GM21619 (cell line): ENCODE measurements around the gene PXMP4.

Experiments
- ATAC-seq: cut with Tn5 transposase; IDR thresholded peaks from one replicate; pipeline ENCODE4 v1.9.1; 2021; ENCODE audit not compliant: unreplicated experiment

Gene PXMP4

DNA sequence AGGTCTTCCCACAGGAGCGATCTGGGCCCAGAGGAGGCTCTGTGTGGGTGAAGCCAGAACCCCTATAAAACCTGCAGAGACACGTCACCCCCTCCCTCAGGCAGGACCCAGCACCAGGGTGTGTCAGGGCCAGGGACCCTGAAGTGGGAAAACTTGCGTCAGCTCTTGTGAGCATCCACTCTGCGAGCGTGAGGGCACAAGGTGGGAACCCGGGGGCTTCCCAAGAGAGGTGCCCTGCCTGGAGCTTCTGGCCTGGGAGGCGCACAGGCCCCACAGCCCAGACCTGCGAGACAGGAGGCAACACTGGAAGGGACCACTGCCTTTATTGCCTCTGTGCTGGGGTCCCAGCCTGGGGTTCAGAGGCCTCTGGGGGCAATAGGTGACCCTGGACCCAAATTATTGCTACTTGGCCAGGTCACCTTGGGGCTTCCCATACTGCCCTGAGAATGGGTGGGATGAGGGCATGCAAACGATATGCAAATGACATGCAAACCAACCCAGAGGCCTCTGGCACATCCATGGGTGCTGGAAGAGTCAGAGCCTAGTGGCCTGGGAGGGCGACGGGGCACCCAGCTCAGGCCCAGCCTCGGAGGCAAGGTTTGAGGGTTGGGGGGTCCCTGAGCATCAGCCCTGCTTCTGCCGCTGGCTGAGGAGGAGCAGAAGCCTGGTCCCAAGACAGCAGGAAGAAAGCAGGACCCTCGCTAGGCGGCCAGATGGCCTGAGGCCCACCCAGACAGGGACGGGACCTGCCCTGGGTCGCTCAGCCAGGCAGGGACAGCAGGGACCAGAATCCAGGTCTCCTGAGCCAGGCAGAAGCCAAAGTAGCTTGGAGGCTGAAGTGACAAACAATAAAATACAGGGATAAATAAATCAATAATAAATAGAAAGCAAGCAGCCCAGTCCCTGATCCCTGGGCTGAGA is 63.1 kb downstream of the PXMP4 start:
- no peak for ATAC-seq

DNA sequence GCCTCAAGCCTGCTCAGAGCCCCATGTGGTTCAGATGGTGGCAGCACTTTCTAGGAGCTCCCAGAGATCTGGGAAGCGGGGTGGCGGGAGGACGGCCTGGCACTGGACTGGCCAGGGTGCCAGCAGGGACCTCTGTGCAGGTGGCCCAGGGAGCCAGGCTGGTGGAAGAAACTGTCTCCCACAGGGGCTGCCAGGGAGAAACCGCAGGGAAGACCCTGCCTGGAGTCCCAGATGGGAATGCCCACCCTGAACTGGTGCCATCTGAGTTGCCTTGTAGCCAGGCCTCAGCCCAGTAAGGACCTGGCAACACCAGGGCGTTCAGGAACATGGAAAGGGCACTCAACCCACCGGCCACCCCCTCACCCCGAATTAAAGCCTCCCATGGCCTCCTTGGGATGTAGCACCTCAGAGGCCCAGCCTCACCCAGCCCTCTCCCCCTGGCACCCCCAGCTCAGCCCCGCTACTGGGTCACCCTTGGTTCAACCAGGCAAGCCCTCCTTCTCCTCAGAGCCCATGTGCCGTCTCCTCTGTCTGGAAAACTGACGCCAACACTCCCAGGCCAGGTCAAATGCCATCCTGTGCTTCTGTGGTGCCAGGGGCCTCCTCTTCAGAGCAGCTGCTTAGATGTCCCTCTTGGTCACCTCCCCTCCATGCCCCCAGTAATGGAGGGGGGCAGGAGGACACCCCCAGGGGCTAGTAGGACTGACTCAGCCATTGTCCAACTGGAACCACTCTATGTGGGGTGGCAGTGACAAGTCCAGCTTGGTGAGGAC is 63.9 kb downstream of the PXMP4 start:
- ATAC-seq: no peak

GRCh38 chr20:33655164-33655563 is 64.9 kb downstream of the PXMP4 start:
- no peak for ATAC-seq

GRCh38 chr20:33654680-33655161 is 65.4 kb downstream of the PXMP4 start:
- no peak for ATAC-seq

DNA sequence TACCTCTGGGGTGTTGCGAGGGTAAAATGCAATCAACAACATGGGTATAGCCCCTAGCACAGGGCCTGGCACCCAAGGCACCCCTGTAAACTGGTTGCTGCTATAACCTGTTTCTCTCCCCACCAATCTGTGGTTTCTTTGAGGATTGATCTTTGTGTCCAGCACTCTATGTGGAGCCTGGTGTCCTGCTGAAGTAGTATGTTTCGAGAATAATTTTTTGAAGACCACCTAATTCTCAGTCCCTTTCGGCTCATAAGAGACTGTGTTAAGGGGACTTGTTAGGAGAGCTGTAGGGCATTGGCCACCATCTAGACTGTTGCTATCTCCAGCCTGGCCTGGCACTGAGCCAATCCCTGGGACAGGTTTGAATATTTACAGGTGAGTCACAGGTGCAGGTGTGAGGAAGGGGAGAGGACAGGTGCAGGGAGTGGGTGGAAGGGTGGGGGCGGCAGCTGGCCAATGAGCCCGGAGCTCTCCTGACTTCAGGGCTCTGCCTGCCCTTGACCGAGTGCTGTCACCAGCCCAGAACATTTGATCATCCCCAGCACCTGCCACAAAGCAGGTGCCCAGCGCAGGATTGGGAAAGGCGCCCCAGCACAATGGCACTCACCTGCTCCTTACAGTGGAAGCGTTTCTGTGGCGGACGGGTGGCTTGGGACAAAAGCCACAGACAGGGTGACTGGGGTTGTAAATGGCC is 66.1 kb downstream of the PXMP4 start:
- no peak for ATAC-seq

GRCh38 chr20:33653218-33653899 is 66.8 kb downstream of the PXMP4 start:
- ATAC-seq: no peak
